Activated CD4-positive, CD25-positive, alpha-beta regulatory T cell treated with anti-CD3 and anti-CD28 coated beads, Interleukin-2, amount 50 U/mL, for 16 hours (primary cell): Measurements from ENCODE around the gene PPM1L.
"Not testable (repeated sequence)": the region's sequence is repeated elsewhere in the genome, so short reads cannot be mapped to it uniquely, and the experiment has no call there.

Experiments used
- DNase-seq: peaks from one replicate; pipeline ENCODE4 v3.0.0-alpha.2; 2020; ENCODE audit warnings: low read depth, low spot score

Gene PPM1L

GRCh38 chr3:160755776-160756304, at the start of gene PPM1L:
Gene PPM1L (plus strand): TSS chr3:160756231.
- DNase-seq = peak; percentile 11

GRCh38 chr3:160707187-160707794, 48.7 kb upstream of the PPM1L start:
- no peak for DNase-seq

- no peak for DNase-seq
Observed at GRCh38 chr3:160709477-160710182, 46.4 kb upstream of the PPM1L start.

- not testable (repeated sequence) for DNase-seq
Observed at GRCh38 chr3:160713144-160713543, 42.9 kb upstream of the PPM1L start.

- no peak for DNase-seq
Observed at GRCh38 chr3:160719710-160720109, 36.3 kb upstream of the PPM1L start.

- no peak for DNase-seq
Observed at GRCh38 chr3:160720123-160720746, 35.8 kb upstream of the PPM1L start.

GRCh38 chr3:160722331-160722730, 33.7 kb upstream of the PPM1L start:
- DNase-seq = no peak

GRCh38 chr3:160725338-160725737, 30.7 kb upstream of the PPM1L start:
- DNase-seq = no peak

GRCh38 chr3:160735826-160736225, 20.2 kb upstream of the PPM1L start:
- DNase-seq = no peak

- DNase-seq = no peak
Observed at GRCh38 chr3:160738048-160738447, 18.0 kb upstream of the PPM1L start.

- DNase-seq = no peak
Observed at GRCh38 chr3:160739079-160739478, 17.0 kb upstream of the PPM1L start.

- DNase-seq = no peak
Observed at GRCh38 chr3:160746976-160747375, 9.1 kb upstream of the PPM1L start.

GRCh38 chr3:160747422-160747821, 8.6 kb upstream of the PPM1L start:
- DNase-seq = no peak

GRCh38 chr3:160748231-160748630, 7.8 kb upstream of the PPM1L start:
- DNase-seq = no peak

GRCh38 chr3:160748787-160749186, 7.2 kb upstream of the PPM1L start:
- DNase-seq = no peak

- no peak for DNase-seq
Observed at GRCh38 chr3:160753953-160754352, 2.1 kb upstream of the PPM1L start.

GRCh38 chr3:160754371-160754854, 1.6 kb upstream of the PPM1L start:
- DNase-seq = no peak

- peak; percentile 74 for DNase-seq
Observed at GRCh38 chr3:160754855-160755747, 930 bp upstream of the PPM1L start.

- no peak for DNase-seq
Observed at GRCh38 chr3:160757233-160758106, 1.4 kb downstream of the PPM1L start.

GRCh38 chr3:160758929-160759577, 3.0 kb downstream of the PPM1L start:
- DNase-seq = no peak
